Measurements from ENCODE around the gene VIPR2.

The VIPR2 gene

GRCh38 chr7:159046300-159046699 lies 98.4 kb downstream of the VIPR2 start:
- TF ChIP-seq CTCF (conservative IDR thresholded peaks at IDR 0.05; ENCODE audit: low read depth, low read length): no peak
- Histone ChIP-seq H3K36me3 (ENCODE audit: insufficient read depth) (no peaks in the 10 kb centered on the region), H3K4me1 (ENCODE audit: low read depth, poor library complexity, severe bottlenecking) (peaks cover 51% of the 10 kb centered on the region), H2AFZ (ENCODE audit: low read depth) (no peak overlapping the region), H3K27me3 (ENCODE audit: insufficient read depth, low read depth) (no peaks in the 10 kb centered on the region), H3K4me2 (no peak overlapping the region), H3K9ac (no peak overlapping the region), H3K4me3 (IDR thresholded peaks at IDR 0.05; ENCODE audit: insufficient read depth, low read depth, low read length) (no peak overlapping the region), H3K79me2 (ENCODE audit: insufficient read depth, low read depth) (no peaks in the 10 kb centered on the region), H4K20me1 (ENCODE audit: insufficient read depth) (no peaks in the 10 kb centered on the region), H3K27ac (no peak overlapping the region)

GRCh38 chr7:159045839-159046238 lies 98.8 kb downstream of the VIPR2 start:
- Histone ChIP-seq H3K4me2 (no peak overlapping the region), H3K79me2 (ENCODE audit: insufficient read depth, low read depth) (no peaks in the 10 kb centered on the region), H4K20me1 (ENCODE audit: insufficient read depth) (no peaks in the 10 kb centered on the region), H3K27me3 (ENCODE audit: insufficient read depth, low read depth) (no peaks in the 10 kb centered on the region), H3K4me3 (IDR thresholded peaks at IDR 0.05; ENCODE audit: insufficient read depth, low read depth, low read length) (no peak overlapping the region), H2AFZ (ENCODE audit: low read depth) (no peak overlapping the region), H3K4me1 (ENCODE audit: low read depth, poor library complexity, severe bottlenecking) (peaks cover 50% of the 10 kb centered on the region), H3K36me3 (ENCODE audit: insufficient read depth) (no peaks in the 10 kb centered on the region), H3K9ac (no peak overlapping the region), H3K27ac (no peak overlapping the region)
- TF ChIP-seq CTCF (conservative IDR thresholded peaks at IDR 0.05; ENCODE audit: low read depth, low read length): no peak; the same call in 1 of the 2 replicates

- H3K27me3 ChIP-seq (ENCODE audit: insufficient read depth, low read depth): no peaks in the 10 kb centered on the region
- no peaks in the 10 kb centered on the region for H3K36me3 ChIP-seq (ENCODE audit: insufficient read depth)
- no peaks in the 10 kb centered on the region for H4K20me1 ChIP-seq (ENCODE audit: insufficient read depth)
- no peak overlapping the region for H3K4me2 ChIP-seq
- peaks cover 50% of the 10 kb centered on the region for H3K4me1 ChIP-seq (ENCODE audit: low read depth, poor library complexity, severe bottlenecking)
- no peak overlapping the region for H3K9ac ChIP-seq
- no peaks in the 10 kb centered on the region for H3K79me2 ChIP-seq (ENCODE audit: insufficient read depth, low read depth)
- TF ChIP-seq CTCF (conservative IDR thresholded peaks at IDR 0.05; ENCODE audit: low read depth, low read length): no peak
- H3K4me3 ChIP-seq (IDR thresholded peaks at IDR 0.05; ENCODE audit: insufficient read depth, low read depth, low read length): no peak overlapping the region
- H2AFZ ChIP-seq (ENCODE audit: low read depth): no peak overlapping the region
- H3K27ac ChIP-seq: no peak overlapping the region
Measured at GRCh38 chr7:159042581-159043101, 102.0 kb downstream of the VIPR2 start.

GRCh38 chr7:159042103-159042502 lies 102.6 kb downstream of the VIPR2 start:
- H3K36me3 ChIP-seq (ENCODE audit: insufficient read depth): no peaks in the 10 kb centered on the region
- no peak for TF ChIP-seq CTCF (conservative IDR thresholded peaks at IDR 0.05; ENCODE audit: low read depth, low read length)
- H3K27me3 ChIP-seq (ENCODE audit: insufficient read depth, low read depth): no peaks in the 10 kb centered on the region
- no peaks in the 10 kb centered on the region for H3K79me2 ChIP-seq (ENCODE audit: insufficient read depth, low read depth)
- no peak overlapping the region for H3K9ac ChIP-seq
- H3K27ac ChIP-seq: no peak overlapping the region
- H3K4me1 ChIP-seq (ENCODE audit: low read depth, poor library complexity, severe bottlenecking): peaks cover 50% of the 10 kb centered on the region
- no peak overlapping the region for H3K4me2 ChIP-seq
- no peaks in the 10 kb centered on the region for H4K20me1 ChIP-seq (ENCODE audit: insufficient read depth)
- H2AFZ ChIP-seq (ENCODE audit: low read depth): no peak overlapping the region
- H3K4me3 ChIP-seq (IDR thresholded peaks at IDR 0.05; ENCODE audit: insufficient read depth, low read depth, low read length): no peak overlapping the region

Measured in KMS-11 (cell line).